ENCODE data around the gene ZNF532. TPM values are rescaled to one million over a fixed set of nuclear protein-coding genes. Genes with fewer than 3 reads are reported as not detected.

The ZNF532 gene
- total RNA-seq, 1 experiment from 2014 or later: 258 TPM

DNA sequence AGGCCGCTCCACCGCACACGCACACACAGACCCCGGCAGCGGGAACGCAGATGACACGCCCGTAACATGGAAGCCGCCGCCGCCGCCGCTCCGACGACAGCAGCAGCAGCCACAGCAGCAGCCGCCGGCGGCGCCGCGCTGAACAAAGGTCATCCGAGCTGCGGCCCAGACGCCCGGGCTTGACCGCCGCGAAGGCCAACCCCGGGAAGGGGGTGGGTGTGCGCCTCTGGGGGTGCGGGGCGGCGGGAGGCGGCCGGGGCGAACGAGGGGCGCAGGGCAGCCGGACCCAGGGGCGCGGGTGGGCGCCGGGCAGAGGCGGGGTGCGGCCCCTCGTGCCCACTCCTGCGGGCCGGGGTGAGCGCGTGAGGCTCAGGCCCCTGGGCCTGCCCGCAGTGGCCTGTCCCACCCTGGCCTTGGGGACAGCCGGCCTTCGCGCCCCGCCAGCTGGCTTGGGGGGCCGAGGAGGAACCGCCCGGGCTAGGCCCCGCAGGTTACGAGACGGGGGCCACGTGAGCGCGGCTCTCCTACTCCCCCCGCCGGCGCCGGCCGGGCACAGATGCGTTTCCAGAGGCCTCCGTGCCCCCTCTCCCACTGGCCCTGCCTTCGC, 1.0 kb upstream of the ZNF532 start:
- Histone ChIP-seq H3K4ac (ENCODE audit: low read depth, low read length) (no peak overlapping the region), H3K56ac (ENCODE audit: insufficient read length, low read depth, low read length) (no peak overlapping the region), H3K79me2 (ENCODE audit: insufficient read depth, low read length) (peaks cover 28% of the 10 kb centered on the region; the same call in 1 of the 2 replicates), H2AK5ac (ENCODE audit: insufficient read length, low read length) (no peak overlapping the region), H3K27me3 (ENCODE audit: insufficient read depth, low read length) (no peaks in the 10 kb centered on the region), H3K27ac (ENCODE audit: insufficient read length, low read depth, low read length) (no peak overlapping the region), H3K18ac (ENCODE audit: insufficient read length, low read depth, low read length) (peak overlapping the region; percentile 88), H3K9ac (ENCODE audit: extremely low read depth, insufficient read length, low read length) (peak overlapping the region; percentile 66), H2BK5ac (ENCODE audit: insufficient read length, low read length) (no peak overlapping the region), H3K9me3 (ENCODE audit: control insufficient read depth, low read depth, low read length) (no peaks in the 10 kb centered on the region), H2BK12ac (ENCODE audit: insufficient read length, low read depth, low read length) (no peak overlapping the region), H4K8ac (replicated peaks; ENCODE audit: insufficient read length, low read depth, low read length) (no peak overlapping the region), H2AFZ (ENCODE audit: low read length) (no peak overlapping the region), H3K79me1 (ENCODE audit: insufficient read depth, low read depth, low read length, poor library complexity, severe bottlenecking) (no peaks in the 10 kb centered on the region), H4K5ac (ENCODE audit: insufficient read length, low read depth, low read length) (no peak overlapping the region), H3K14ac (ENCODE audit: insufficient read depth, low read length) (peak overlapping the region; percentile 88), H4K20me1 (ENCODE audit: control insufficient read depth, insufficient read depth, insufficient read length) (no peaks in the 10 kb centered on the region), H4K91ac (ENCODE audit: insufficient read length, low read depth, low read length) (no peak overlapping the region), H3K4me2 (ENCODE audit: insufficient read depth, insufficient read length, low read length) (peak overlapping the region; percentile 77), H2BK15ac (ENCODE audit: low read depth, low read length) (no peak overlapping the region), H3K4me1 (ENCODE audit: insufficient read depth, low read length) (peaks cover 18% of the 10 kb centered on the region; the same call in 1 of the 2 replicates), H2BK20ac (ENCODE audit: low read depth, low read length, poor library complexity, severe bottlenecking) (no peak overlapping the region), H2BK120ac (ENCODE audit: low read depth, low read length, poor library complexity, severe bottlenecking) (peak overlapping the region; percentile 7), H3K23me2 (ENCODE audit: insufficient read length, low read depth, low read length, poor library complexity, severe bottlenecking) (no peaks in the 10 kb centered on the region), H3K23ac (ENCODE audit: insufficient read length, low read depth, low read length) (no peak overlapping the region), H3T11ph (ENCODE audit: low read length) (no peak overlapping the region)
- H3K27ac Mint-ChIP-seq: peak overlapping the region in 2 of 3 experiments; percentile 97 to 99; a peak in 2 of 7 replicates
- DNase-seq: no peak
- peak overlapping the region; percentile 79 to 85 for H3K4me3 Mint-ChIP-seq
- TF ChIP-seq, protein P1, sequence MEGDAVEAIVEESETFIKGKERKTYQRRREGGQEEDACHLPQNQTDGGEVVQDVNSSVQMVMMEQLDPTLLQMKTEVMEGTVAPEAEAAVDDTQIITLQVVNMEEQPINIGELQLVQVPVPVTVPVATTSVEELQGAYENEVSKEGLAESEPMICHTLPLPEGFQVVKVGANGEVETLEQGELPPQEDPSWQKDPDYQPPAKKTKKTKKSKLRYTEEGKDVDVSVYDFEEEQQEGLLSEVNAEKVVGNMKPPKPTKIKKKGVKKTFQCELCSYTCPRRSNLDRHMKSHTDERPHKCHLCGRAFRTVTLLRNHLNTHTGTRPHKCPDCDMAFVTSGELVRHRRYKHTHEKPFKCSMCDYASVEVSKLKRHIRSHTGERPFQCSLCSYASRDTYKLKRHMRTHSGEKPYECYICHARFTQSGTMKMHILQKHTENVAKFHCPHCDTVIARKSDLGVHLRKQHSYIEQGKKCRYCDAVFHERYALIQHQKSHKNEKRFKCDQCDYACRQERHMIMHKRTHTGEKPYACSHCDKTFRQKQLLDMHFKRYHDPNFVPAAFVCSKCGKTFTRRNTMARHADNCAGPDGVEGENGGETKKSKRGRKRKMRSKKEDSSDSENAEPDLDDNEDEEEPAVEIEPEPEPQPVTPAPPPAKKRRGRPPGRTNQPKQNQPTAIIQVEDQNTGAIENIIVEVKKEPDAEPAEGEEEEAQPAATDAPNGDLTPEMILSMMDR (conservative IDR thresholded peaks at IDR 0.05): no peak
- peaks cover 35 to 46% (median 40%) of the 10 kb centered on the region in 3 experiments for H3K36me3 Mint-ChIP-seq (ENCODE audit: insufficient read depth in 1 of 3, low read depth in 3 of 3)
- peaks cover 86 to 88% of the 10 kb centered on the region in 2 experiments for H3K4me1 Mint-ChIP-seq
- H3K27me3 Mint-ChIP-seq (ENCODE audit: low read depth): no peaks in the 10 kb centered on the region
- peaks cover 4 to 6% of the 10 kb centered on the region in 2 experiments; a peak in 3 of 5 replicates for H3K9me3 Mint-ChIP-seq
- whole genome bisulfite sequencing (ENCODE audit: extremely low coverage, insufficient read length, low lambda C conversion rate): no CpG with 5 or more reads among the region's 72 CpGs

Data from H9 (cell line).